Limb (tissue), 2 donors: ENCODE data around the gene OR2J3.
"Not testable (repeated sequence)": the region's sequence is repeated elsewhere in the genome, so short reads cannot be mapped to it uniquely, and the experiment has no call there.

ENCODE experiments used
- DNase-seq, 2 donors: peaks; one replicate each; pipeline ENCODE4 v3.0.0-alpha.2; 2016; ENCODE audit errors: extremely low spot score in 2 of 2

OR2J3 gene

GRCh38 chr6:29107758-29108157, at the start of gene OR2J3:
Gene OR2J3, plus strand, starts transcription at chr6:29108058. Its CDS starts 3,833 bp downstream, at chr6:29111891.
- DNase-seq = no peak

GRCh38 chr6:29071831-29072723, 35.8 kb upstream of the OR2J3 start:
- no peak for DNase-seq

- no peak for DNase-seq
Observed at GRCh38 chr6:29079203-29079602, 28.7 kb upstream of the OR2J3 start.

- no peak for DNase-seq
Observed at GRCh38 chr6:29081312-29081711, 26.5 kb upstream of the OR2J3 start.

GRCh38 chr6:29082457-29082856, 25.4 kb upstream of the OR2J3 start:
- DNase-seq = no peak

GRCh38 chr6:29087213-29087612, 20.6 kb upstream of the OR2J3 start, which contains the start of gene OR2B3:
Gene OR2B3, minus strand, starts transcription at chr6:29087313. Its CDS starts 65 bp downstream, at chr6:29087248.
- no peak for DNase-seq

GRCh38 chr6:29092957-29093356, 14.9 kb upstream of the OR2J3 start:
- DNase-seq = no peak

GRCh38 chr6:29097803-29098202, 10.1 kb upstream of the OR2J3 start:
- DNase-seq = no peak

- no peak for DNase-seq
Observed at GRCh38 chr6:29099190-29099589, 8.7 kb upstream of the OR2J3 start, which contains the start of gene OR2J1. Gene OR2J1, plus strand, starts transcription at chr6:29099490. Its CDS starts 1,453 bp downstream, at chr6:29100943.

GRCh38 chr6:29112135-29112534, 4.3 kb downstream of the OR2J3 start:
- no peak for DNase-seq

- DNase-seq = not testable (repeated sequence)
Observed at GRCh38 chr6:29114964-29115363, 7.1 kb downstream of the OR2J3 start.

- DNase-seq = no peak
Observed at GRCh38 chr6:29129326-29130012, 21.6 kb downstream of the OR2J3 start.

- DNase-seq = no peak
Observed at GRCh38 chr6:29130644-29131043, 22.8 kb downstream of the OR2J3 start.

GRCh38 chr6:29131691-29132090, 23.8 kb downstream of the OR2J3 start:
- no peak for DNase-seq

GRCh38 chr6:29137724-29138123, 29.9 kb downstream of the OR2J3 start:
- DNase-seq = no peak

- DNase-seq = no peak
Observed at GRCh38 chr6:29141606-29142005, 33.7 kb downstream of the OR2J3 start.

- no peak for DNase-seq
Observed at GRCh38 chr6:29142309-29142708, 34.5 kb downstream of the OR2J3 start.

- no peak for DNase-seq
Observed at GRCh38 chr6:29146179-29146578, 38.3 kb downstream of the OR2J3 start.

GRCh38 chr6:29147074-29147473, 39.2 kb downstream of the OR2J3 start:
- DNase-seq = no peak

- not testable (repeated sequence) for DNase-seq
Observed at GRCh38 chr6:29149444-29149843, 41.6 kb downstream of the OR2J3 start.

- DNase-seq = no peak
Observed at GRCh38 chr6:29153083-29153482, 45.2 kb downstream of the OR2J3 start.

GRCh38 chr6:29155182-29155581, 47.3 kb downstream of the OR2J3 start:
- DNase-seq = not testable (repeated sequence)
